T-helper 2 cell treated with Interferon-gamma antibody and Interleukin-4, amounts not matched to agents 5 μg/mL and 100 μg/mL, for 36 hours (primary cell): Measurements from ENCODE around the gene PTPRG.

ENCODE experiments used
- DNase-seq: peaks from one replicate; pipeline ENCODE4 v3.0.0; 2021; ENCODE audit warnings: low spot score
- H3K27ac Mint-ChIP-seq: one replicate; pipeline ENCODE4 v1.8.0; 2021; ENCODE audit warnings: mild to moderate bottlenecking, mixed read lengths
- H3K27me3 Mint-ChIP-seq: one replicate; pipeline ENCODE4 v1.8.0; 2021; ENCODE audit warnings: low read depth, mixed read lengths
- H3K36me3 Mint-ChIP-seq: one replicate; pipeline ENCODE4 v1.8.0; 2021; ENCODE audit warnings: low read depth, mixed read lengths
- H3K4me1 Mint-ChIP-seq: one replicate; pipeline ENCODE4 v1.8.0; 2021; ENCODE audit warnings: low read depth, mixed read lengths
- H3K4me3 Mint-ChIP-seq: one replicate; pipeline ENCODE4 v1.8.0; 2022; ENCODE audit warnings: mild to moderate bottlenecking, moderate library complexity, mixed read lengths
- H3K9me3 Mint-ChIP-seq: one replicate; pipeline ENCODE4 v1.8.0; 2021; ENCODE audit warnings: mixed read lengths

PTPRG gene

DNA sequence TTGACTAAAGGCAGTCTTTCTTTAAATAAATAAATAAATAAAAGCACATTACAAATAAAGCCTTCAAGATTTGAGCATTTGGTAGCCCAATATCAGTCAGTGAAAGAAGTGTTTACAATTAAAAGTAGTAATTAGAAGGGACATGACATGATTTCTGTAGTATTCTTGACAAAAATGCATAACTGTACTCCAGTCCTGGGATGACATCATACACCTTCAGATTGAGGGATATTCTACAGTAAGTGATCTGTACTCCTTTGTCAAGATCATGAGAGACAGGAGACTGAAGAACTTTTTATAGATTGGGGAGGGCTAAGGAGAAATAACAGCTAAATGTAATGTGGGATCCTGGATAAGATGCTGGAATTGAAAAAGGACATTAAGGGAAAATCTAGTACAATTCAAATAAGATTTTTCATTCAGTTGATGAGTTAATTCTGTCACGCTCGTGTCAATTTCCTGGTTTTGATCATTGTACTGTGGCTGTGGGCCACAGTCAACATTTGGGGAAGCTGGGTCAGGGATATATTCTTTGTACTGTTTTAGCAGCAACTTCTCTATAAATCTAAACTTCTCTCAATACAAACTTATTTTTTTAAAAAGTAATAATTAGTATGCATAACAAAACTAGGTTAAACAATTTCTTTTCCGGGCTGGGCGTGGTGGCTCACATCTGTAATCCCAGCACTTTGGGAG lies 314.8 kb downstream of the PTPRG start:
- no peaks in the 10 kb centered on the region for H3K9me3 Mint-ChIP-seq
- H3K27ac Mint-ChIP-seq = no peak overlapping the region
- H3K4me1 Mint-ChIP-seq = no peaks in the 10 kb centered on the region
- H3K36me3 Mint-ChIP-seq = no peaks in the 10 kb centered on the region
- no peak overlapping the region for H3K4me3 Mint-ChIP-seq
- DNase-seq = no peak
- no peaks in the 10 kb centered on the region for H3K27me3 Mint-ChIP-seq

DNA sequence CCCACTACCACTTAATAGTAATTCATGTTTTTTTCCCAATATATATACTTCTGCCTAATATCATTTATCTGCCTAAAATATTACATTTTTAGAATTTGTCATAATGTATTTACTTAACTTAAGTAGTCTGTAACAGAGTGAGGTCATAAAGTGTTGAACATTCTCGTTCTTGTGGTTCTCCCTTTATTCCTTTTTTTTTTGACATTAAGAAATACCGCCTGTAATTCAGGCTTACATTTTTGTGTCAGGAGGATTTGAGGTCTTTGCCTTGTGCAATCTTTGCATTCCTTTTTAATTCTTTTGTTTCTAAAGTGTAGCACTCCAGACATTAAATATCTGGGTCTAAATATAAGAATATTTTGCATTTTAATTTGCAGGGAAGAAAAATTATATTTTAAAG lies 315.4 kb downstream of the PTPRG start:
- Mint-ChIP-seq H3K27ac (no peak overlapping the region), H3K9me3 (no peaks in the 10 kb centered on the region), H3K27me3 (no peaks in the 10 kb centered on the region), H3K36me3 (no peaks in the 10 kb centered on the region), H3K4me3 (no peak overlapping the region), H3K4me1 (no peaks in the 10 kb centered on the region)
- DNase-seq = no peak

- no peaks in the 10 kb centered on the region for H3K27me3 Mint-ChIP-seq
- H3K36me3 Mint-ChIP-seq = no peaks in the 10 kb centered on the region
- DNase-seq = no peak
Measured at GRCh38 chr3:61877359-61878138, 316.2 kb downstream of the PTPRG start.

DNA sequence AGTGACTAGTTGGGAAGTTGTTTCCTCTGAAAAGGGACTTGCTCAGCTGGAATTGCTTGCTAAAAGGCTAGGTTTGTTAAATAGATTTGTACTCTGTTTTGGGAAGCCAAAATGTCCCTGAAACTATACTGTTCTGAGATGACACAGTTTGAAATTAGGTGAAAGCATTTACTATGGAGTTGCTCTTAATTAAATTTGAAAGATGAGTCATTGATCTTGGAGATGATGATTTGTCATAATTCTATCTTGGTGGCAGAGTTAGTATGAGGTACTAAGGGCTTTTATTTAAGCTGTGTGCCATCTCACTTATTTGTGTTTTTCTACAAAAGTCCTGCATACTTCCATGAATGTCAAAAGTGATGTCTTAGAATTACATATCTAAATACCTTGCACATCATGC lies 320.9 kb downstream of the PTPRG start:
- Mint-ChIP-seq H3K27ac (no peak overlapping the region), H3K27me3 (no peaks in the 10 kb centered on the region), H3K9me3 (no peaks in the 10 kb centered on the region), H3K36me3 (no peaks in the 10 kb centered on the region), H3K4me1 (no peaks in the 10 kb centered on the region), H3K4me3 (no peak overlapping the region)
- no peak for DNase-seq

More at GRCh38 chr3:61877359-61878138, 316.2 kb downstream of the PTPRG start:
- Mint-ChIP-seq H3K4me1 (no peaks in the 10 kb centered on the region), H3K9me3 (no peaks in the 10 kb centered on the region), H3K4me3 (no peak overlapping the region), H3K27ac (no peak overlapping the region)

GRCh38 chr3:61884794-61885193 lies 323.4 kb downstream of the PTPRG start:
- Mint-ChIP-seq H3K4me3 (no peak overlapping the region), H3K9me3 (no peaks in the 10 kb centered on the region), H3K36me3 (no peaks in the 10 kb centered on the region), H3K27ac (no peak overlapping the region), H3K27me3 (no peaks in the 10 kb centered on the region), H3K4me1 (no peaks in the 10 kb centered on the region)
- DNase-seq = no peak

DNA sequence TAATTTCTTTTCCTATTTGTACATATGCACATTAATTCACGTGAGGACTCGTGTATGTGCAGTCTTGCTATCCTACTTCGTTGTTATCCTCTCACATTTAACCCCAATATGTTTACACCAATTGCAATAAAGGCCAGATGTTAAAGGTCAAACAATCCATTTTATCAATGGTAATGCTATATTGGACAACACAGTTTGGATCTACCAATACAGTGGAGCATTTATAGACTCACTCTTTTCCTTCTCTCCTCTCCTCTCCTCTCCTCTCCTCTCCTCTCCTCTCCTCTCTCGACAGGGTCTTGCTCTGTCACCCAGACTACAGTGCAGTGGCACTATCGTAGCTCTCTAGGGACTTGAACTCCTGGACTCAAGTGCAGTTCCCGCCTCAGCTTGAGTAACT lies 324.0 kb downstream of the PTPRG start:
- H3K4me1 Mint-ChIP-seq = no peaks in the 10 kb centered on the region
- no peak overlapping the region for H3K27ac Mint-ChIP-seq
- H3K9me3 Mint-ChIP-seq = no peaks in the 10 kb centered on the region
- no peak for DNase-seq
- no peak overlapping the region for H3K4me3 Mint-ChIP-seq
- no peaks in the 10 kb centered on the region for H3K27me3 Mint-ChIP-seq
- no peaks in the 10 kb centered on the region for H3K36me3 Mint-ChIP-seq

DNA sequence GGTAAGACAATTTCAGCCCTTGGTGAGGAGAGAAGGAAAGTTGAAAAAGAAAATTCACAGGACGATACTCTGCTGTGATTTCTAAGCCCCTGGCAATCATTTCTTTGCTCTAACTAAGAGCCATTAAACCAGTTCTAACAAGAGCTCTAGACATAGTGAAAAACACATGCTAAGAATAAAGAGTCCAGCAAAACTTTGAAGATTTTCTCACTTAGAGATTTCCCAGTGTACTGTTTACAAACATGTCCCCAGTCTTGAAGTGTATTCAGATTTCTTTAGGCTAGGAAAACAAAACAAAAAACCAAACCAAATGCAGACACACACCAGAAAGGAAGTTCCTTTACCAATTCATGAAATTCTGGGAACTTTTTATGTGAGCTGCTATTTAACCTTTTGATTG lies 325.8 kb downstream of the PTPRG start:
- Mint-ChIP-seq H3K36me3 (no peaks in the 10 kb centered on the region), H3K27ac (no peak overlapping the region), H3K9me3 (no peaks in the 10 kb centered on the region), H3K4me3 (no peak overlapping the region), H3K27me3 (peaks cover 3% of the 10 kb centered on the region), H3K4me1 (no peaks in the 10 kb centered on the region)
- DNase-seq = no peak

DNA sequence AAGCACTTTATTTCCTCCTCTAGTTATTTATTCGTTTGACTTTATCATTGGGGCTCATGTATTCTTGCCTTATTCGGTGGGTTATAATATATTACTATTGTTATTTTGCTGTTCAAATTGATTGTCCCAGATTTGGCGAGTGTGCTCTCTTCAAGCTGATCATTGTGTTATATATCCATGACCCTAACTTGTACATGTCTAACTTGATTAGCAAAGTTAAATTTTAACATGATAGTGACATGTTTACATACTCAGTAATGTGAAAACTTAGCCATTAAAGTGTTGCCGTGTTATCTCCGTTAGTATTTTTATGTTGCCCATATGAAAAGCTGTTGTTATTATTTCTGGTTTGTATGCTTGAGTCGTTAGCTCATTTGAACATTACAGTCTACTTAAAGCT lies 327.9 kb downstream of the PTPRG start:
- Mint-ChIP-seq H3K4me1 (no peaks in the 10 kb centered on the region), H3K27me3 (peaks cover 3% of the 10 kb centered on the region), H3K36me3 (no peaks in the 10 kb centered on the region), H3K4me3 (no peak overlapping the region), H3K9me3 (no peaks in the 10 kb centered on the region), H3K27ac (no peak overlapping the region)
- no peak for DNase-seq

- no peaks in the 10 kb centered on the region for H3K9me3 Mint-ChIP-seq
- no peaks in the 10 kb centered on the region for H3K36me3 Mint-ChIP-seq
- no peak for DNase-seq
- H3K27me3 Mint-ChIP-seq = peaks cover 3% of the 10 kb centered on the region
- peaks cover 2% of the 10 kb centered on the region for H3K4me1 Mint-ChIP-seq
- H3K27ac Mint-ChIP-seq = no peak overlapping the region
- no peak overlapping the region for H3K4me3 Mint-ChIP-seq
Measured at GRCh38 chr3:61890167-61890566, 328.8 kb downstream of the PTPRG start.

DNA sequence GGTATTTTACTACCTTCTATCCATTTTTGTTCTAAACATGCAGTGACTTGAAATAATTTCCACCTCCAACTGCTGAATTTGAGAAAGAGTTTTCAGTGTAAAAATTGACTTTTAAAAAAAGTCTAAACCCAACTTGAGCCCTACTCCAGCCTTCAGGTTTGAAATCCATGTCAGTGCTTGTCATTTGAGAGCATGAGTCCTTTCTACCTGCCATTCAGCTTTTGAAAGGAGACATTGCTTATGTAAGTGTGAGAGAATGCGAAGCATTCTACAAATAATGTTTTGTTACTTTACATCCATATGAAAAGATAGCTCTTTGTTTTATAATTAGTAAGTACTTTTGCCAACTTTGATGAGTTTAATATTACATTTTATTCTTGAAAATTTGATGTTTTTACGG lies 329.2 kb downstream of the PTPRG start:
- Mint-ChIP-seq H3K27me3 (peaks cover 3% of the 10 kb centered on the region), H3K4me3 (no peak overlapping the region), H3K4me1 (peaks cover 6% of the 10 kb centered on the region), H3K36me3 (no peaks in the 10 kb centered on the region), H3K27ac (no peak overlapping the region), H3K9me3 (no peaks in the 10 kb centered on the region)
- DNase-seq = no peak

- peaks cover 3% of the 10 kb centered on the region for H3K27me3 Mint-ChIP-seq
- H3K4me3 Mint-ChIP-seq = no peak overlapping the region
- H3K36me3 Mint-ChIP-seq = no peaks in the 10 kb centered on the region
- DNase-seq = no peak
- H3K27ac Mint-ChIP-seq = no peak overlapping the region
- H3K4me1 Mint-ChIP-seq = peaks cover 6% of the 10 kb centered on the region
- H3K9me3 Mint-ChIP-seq = no peaks in the 10 kb centered on the region
Measured at GRCh38 chr3:61892891-61893290, 331.5 kb downstream of the PTPRG start.

DNA sequence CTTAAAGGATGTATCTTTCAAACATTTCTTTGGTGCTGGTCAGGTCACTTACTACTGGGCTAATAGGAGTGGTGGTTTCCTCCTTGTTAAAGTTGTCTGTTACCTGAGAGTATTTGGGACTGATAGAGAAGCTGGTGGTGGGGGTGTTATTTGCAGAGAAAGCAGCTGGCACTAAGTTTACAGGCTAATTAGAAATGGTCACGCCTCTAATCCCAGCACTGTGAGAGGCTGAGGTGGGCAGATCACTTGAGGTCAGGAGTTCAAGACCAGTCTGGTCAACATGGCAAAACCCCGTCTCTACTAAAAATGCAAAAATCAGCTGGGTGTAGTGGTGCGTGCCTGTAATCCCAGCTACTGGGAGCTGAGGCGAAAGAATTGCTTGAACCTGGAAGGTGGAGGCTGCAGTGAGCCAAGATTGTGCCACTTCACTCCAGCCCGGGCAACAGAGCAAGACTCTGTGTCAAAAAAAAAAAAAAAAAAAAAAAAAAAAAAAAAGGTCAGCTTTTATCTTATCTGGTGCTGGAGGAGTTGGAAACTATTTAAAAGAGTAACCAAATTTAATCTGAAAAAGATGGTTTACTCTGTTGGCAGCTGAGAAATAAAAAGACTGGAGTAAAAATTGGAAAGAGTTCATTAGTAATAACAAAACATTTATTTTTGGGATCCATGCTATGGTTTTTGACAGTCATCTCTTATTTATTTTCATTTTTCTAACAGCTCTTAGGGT lies 332.6 kb downstream of the PTPRG start:
- Mint-ChIP-seq H3K9me3 (no peaks in the 10 kb centered on the region), H3K36me3 (no peaks in the 10 kb centered on the region), H3K27me3 (peaks cover 3% of the 10 kb centered on the region), H3K4me3 (no peak overlapping the region), H3K4me1 (peaks cover 6% of the 10 kb centered on the region), H3K27ac (no peak overlapping the region)
- DNase-seq = no peak

DNA sequence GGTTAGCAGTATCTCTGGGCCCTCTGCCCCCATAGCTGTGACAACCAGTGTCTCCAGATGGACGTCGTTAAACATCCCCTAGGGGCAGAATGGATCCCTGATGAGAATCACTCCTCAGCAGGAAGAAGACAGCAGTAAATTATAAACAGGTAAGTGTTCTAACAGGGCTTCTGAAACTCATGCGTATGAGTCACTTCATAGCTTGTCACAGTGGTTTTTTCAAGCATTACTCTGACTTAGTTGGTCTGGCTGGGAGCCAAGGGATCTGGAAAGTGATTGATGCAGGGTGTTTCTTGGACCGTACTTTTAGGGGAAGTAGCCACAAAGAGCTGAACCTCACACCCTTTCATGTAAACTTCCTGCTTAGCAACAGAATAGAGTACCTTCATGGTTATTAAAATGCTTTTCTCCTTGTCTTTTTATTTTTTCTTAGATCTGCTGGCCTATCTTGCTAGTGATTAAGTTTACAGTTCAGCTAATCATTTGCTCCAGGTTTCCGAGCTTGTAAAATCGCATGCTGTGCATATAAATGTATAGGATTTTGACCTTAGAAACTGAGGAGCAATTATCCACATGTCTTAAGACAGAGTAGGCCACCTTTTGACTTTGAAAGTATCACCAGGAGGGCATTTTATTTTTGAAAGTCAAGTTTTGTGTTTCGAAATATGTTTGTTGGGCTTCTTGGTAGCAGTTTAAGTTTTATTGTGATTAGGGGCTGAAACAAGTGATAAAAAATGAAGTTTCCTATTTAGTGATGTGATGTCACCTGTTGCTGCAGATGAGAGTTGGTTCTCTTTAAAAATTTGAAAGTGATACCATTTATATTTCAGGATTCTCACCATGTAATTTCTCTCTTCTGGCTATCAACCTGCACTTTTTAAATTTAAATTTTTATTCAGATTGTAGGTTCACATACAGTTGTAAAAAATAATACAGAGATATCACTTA lies 333.9 kb downstream of the PTPRG start:
- Mint-ChIP-seq H3K4me3 (no peak overlapping the region), H3K4me1 (peaks cover 6% of the 10 kb centered on the region), H3K36me3 (no peaks in the 10 kb centered on the region), H3K9me3 (no peaks in the 10 kb centered on the region), H3K27ac (no peak overlapping the region), H3K27me3 (peaks cover 5% of the 10 kb centered on the region)
- peak; percentile 38 for DNase-seq
